Muscle of arm (tissue), 12 donors: ENCODE results near the gene THSD7A. TPM values are rescaled to one million over a fixed set of nuclear protein-coding genes. Genes with fewer than 3 reads are reported as not detected.

Source experiments
- DNase-seq: peaks from one replicate; pipeline ENCODE4 v3.0.0-alpha.2; 2013
- polyA plus RNA-seq, 12 donors: library from polyadenylated mRNA; unstranded; fragments of 120-200 nt; gene quantifications; one replicate each; pipeline ENCODE4 v1.2.1, GENCODE V29; 2013; ENCODE audit not compliant: insufficient read length in 12 of 12

The THSD7A gene
- polyA plus RNA-seq, 12 donors = 2.8 to 6.0 (median 4.6) TPM; not detected in 1

DNA sequence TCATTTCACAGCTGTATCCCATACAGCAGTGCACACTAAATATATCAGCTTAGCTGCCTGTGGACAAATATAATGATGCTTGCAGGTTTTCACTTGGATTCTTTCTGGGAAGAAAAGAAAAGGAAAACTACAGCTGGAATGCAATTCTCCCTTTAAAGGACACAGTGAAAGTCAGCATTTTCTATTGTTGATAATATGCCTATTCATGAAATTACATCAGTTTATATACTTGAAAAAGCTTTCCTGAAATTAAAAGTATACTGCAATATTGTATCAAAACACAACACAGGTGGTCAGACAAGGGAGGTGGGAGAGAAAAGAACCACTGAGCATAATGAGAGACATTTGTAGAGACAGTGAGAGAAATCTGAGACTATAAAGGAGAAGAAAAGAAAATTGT lies 20.3 kb downstream of the THSD7A start:
- DNase-seq = no peak

DNA sequence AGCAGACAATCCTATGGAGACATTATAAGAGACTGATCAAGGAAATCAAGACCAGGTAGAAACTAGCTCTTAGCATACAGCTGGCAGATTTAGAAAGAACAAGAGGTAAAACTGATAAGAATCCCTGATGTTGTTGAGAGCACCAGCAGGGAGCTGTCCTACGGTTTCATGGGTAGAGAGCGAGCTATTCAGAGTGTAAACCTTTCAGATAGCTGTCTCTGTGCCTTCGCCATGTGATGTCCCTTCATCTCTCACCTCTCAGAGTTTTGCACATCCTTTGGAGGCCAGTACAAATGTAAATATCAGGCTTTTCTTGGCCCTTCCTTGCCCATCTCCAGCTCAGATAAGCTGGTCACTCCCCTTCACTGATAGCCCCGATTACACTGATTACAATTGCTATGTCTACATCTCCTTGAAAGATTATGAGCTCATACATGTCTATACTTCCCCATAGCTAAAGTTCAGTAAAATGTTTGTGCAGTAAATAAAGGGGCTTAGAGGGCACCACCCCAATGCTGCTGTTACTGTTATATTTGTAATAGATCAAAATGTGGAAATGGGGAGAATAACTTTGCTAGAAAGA lies 21.9 kb downstream of the THSD7A start:
- no peak for DNase-seq

DNA sequence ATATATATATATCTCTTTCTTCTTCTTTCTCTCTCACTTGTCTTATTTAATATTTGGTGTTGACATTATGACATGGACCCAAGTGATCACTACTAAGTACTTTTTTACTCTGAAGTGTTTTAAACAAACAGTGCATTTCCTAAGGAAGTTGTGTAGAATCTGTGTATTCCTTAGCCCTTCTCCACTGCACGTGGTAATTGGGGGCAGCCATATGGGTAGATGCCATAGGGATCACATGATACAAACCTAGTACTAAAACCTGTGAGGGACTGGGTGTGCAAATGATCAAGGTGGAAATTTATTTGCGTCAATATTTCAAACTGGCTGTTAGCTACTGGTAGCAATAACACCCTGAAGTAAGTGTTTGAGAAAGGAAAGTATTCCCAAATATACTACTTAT lies 25.0 kb downstream of the THSD7A start:
- DNase-seq = no peak

DNA sequence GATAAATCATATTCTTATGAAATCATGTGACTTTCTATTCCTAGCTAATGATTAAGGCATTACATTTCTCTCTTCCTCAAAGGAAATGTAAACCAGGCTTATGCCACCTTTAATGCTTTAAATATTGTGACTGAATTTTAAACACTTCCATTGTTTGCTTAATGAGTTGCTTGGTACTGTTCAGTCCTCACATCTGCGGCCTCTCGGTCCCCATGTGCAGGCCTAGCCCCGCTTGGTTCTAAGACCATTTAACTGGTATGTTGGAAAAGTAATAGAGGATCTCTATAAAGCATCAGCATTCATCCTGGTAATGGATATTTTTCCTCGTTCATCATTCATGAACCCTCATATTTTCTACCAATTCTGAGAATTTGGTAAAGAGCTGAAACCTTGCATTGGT lies 27.4 kb downstream of the THSD7A start:
- no peak for DNase-seq

DNA sequence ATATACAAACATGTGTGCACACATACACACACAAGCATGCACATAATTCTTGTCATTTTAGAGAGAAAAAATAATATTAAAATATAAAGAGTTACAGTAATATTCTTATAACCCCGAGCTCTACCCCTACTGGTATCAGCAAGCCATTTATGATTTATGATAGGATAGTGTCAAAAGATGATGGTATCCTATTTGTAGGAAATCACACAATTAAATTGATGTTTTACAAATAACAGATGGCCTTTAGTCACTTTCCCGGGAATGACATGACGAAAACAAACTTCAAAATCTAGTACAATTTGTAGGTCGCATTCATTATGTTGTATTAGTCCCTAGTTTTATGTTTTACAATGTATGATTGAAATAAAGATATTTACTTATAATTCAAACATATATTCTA lies 36.8 kb downstream of the THSD7A start:
- DNase-seq = no peak

DNA sequence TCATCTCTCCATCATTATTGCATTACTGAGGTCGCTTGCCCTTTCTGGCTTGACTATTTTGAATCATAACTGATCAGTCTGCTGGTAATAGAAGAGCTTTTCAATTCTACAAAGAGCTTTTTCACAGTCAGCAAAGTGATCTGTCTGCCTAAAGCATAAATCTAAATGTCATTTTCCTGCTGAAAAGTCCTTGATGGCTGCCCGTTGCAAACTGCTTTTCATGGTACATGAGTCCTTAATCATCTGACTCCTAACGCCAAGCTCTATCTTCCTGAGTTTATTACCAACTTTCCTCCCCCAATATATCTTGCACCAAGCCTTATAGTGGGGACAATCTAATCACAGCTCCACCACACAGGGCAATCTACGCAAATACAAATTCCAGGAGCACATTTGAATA lies 39.8 kb downstream of the THSD7A start:
- no peak for DNase-seq

DNA sequence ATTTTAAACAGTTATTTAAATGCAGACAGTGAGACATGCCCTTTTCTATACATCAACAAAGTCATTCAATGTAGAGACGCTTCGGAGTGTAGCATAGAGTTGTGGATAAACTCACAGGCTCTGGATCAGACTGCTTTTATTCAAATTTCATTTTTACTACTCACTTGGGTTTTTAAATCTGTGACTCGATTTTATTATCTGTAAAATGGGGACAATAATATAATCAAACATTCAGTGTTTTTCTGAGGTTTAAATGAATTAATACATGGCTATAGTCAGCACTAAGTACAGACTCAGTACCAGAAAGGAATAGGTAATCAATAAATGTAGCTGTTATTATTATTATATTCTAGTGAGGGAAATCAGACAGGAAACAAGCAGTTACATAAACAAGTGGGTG lies 43.4 kb downstream of the THSD7A start:
- DNase-seq = no peak

DNA sequence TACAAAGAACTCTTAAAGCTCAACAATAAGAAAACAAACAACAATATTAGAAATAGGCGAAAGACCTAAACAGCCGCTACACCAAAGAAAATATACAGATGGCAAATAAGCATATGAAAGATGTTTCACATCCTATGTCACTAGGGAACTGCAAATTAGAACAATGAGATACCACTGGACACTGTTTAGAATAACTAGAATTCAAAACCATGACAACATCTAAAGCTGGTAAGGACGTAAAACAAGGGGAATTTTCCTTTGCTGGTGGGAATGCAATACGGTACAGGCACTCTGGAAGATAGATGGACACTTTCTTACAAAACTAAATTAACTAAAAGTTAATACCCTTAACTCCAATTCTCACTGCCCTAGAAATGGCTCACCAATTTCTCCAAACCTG lies 44.5 kb downstream of the THSD7A start:
- no peak for DNase-seq

DNA sequence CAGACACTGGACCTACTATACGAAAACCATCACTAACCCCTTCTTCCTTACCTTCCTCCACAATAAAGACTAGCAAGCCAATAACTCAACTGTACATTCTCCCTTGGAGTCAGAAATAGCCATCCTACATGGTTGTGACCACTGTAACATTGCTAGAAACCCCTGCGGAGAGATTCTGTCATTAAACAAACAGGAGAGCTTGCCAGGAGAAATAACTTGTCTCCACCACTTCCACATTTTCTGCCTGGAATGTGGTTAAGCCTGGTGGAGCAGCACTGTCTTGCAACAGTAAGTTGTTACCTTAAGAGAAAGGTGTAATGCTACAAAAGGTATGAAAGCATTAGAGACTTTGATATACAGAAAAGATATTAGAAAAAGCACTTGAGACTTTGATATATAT lies 45.8 kb downstream of the THSD7A start:
- no peak for DNase-seq

DNA sequence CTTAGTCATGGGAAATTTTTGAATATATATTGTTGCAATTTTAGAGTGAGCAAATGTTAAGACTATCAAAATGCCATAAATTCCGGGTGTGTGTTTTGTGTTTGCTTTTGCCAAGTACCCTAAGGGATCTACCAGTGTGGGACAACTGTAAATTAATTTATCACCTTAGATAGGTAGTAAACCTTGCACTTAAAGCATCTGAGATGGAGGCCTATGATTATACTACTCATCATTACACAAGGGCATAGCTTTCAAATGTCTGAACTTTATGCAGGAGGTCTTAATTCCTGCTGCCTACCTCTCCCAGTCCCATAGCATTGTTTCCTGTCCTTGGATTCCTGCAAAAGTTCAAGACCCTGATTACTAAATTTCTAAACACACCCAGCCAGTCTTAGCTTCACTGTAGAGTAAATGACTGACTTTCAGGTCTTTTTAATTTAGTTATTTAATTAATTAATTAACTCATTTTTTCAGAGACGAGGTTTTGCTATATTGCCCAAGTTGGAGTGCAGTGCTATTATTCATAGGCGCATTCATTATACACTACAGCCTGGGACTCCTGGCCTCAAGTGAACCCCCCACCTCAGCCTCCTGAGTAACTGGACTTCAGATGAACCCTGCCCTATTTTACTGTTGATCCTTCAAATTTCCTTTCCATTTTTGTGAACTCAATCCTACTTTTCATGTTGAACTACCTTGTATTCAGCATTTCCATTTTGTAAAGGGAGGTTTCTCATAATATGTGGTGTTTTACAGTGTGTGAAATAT lies 47.0 kb downstream of the THSD7A start:
- no peak for DNase-seq

DNA sequence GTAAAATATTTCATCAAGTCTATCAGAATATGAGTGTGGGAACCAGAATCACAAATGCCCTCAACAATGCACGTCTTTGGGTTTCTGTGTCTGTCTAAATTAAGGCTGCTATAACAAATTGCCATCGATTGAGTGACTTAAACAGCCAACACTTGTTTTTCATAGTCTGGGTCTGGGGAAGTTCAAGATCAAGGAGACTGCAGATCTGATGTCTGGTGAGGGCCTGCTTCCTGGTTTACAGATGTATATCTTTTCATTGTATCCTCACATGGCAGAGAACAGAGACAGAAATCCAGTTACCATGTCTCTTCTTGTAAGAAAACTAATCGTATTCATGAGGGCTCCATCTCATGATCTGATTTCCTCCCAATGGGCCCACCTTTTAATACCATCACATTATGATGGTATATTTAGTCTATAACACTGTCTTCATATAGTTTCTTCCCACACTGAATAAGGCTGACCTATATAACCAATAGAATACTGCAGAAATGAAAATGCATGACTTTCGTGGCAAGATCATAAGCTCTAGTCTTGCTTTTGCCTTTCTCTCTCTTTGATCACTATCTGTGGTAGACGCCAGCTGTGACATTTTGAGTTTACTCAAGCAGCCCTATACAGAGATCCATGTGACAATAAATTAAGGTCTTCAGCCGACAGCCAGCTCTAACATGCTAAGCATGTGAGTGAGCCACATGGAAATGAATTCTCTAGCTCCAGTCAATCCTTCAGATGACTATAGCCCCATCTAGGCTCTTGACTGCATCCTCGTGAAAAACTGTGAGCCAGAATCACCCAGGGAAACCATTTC lies 51.9 kb downstream of the THSD7A start:
- DNase-seq = no peak

DNA sequence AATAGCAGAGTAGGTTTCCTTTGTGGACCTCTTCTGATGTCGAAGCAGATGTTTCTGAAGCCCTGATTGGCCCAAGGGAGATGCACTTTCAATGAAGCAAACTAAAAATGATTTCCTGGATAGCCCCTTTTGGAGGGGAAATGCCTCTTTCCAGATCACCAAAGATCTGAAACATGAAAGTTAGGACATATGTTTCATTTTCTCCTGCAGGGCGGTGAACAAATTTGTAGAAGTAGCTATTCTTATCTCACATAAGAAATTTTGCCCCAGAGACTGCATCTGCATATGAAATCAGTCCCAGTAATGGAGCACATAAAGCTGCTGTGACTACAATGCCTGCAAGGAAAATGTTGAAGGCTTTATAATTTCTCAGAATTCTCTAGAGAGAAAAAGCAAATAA lies 56.0 kb downstream of the THSD7A start:
- no peak for DNase-seq

DNA sequence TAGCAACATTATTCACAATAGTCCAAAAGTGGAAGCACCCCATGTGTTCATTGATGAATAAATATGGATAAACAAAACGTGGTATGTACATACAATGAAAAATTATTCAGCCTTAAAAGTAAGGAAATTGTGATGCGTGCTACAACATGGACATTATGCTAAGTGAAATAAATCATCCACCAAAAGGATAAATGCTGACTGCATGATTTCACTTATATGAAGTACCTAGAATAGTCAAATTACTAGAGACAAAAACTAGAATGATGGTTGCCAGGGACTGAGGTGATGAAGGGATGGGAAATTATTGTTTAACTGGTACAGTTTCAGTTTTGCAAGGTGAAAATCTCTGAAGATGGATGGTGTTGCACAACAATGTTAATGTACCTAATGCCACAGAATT lies 56.6 kb downstream of the THSD7A start:
- no peak for DNase-seq

DNA sequence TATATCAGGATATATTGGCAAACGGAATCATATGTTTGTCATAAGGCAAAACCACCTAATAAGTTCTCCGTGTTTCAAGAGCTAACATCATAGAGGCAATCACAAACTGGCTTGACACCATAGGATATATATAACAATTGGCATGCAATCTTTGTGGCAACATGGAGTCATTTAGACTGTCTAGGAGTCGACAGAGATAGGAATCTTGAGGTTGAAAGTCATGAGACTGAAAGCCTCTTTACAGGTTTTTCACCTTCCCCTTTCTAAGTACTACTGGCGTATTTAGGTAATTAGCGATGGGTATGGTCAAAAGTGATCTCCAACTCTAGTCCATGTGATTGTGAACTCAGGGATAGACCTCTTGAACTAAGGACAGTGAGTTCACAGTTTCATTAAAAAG lies 63.7 kb downstream of the THSD7A start:
- DNase-seq = no peak

DNA sequence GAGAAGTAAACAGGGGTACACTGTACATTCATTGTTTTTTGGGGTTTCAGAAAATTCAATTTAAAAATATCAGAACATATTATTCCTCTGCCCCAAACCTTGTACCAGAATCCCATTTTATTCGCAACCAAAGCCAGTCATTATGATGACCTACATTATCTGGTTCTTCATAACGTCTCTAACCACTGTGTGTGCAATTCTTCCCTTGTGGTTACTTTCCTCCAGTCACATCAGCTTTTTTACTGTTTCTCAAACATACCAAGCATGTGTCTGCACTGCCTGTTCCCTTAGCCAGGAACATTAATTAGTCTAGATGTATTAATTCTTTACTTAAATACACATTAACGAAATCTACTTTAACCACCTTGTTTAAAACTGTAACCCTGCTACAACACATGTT lies 64.8 kb downstream of the THSD7A start:
- no peak for DNase-seq

DNA sequence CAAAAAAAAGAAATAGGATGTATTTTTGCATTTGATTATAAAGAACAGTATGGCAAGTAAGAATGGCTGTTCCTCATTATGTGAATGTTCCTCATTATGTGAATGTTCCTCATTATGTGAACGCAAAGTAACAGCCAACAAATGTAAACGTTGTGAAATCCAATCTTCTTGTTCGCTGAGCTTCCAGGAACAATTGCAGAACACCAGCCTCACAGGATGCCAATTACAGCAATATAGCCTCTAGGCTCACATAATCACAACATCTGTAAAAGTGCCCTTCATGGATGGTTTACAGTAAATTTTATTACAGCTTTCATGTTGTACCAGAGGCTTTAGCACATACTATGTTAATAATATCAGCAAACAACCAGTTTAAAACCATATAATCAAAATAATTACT lies 71.6 kb downstream of the THSD7A start:
- no peak for DNase-seq

DNA sequence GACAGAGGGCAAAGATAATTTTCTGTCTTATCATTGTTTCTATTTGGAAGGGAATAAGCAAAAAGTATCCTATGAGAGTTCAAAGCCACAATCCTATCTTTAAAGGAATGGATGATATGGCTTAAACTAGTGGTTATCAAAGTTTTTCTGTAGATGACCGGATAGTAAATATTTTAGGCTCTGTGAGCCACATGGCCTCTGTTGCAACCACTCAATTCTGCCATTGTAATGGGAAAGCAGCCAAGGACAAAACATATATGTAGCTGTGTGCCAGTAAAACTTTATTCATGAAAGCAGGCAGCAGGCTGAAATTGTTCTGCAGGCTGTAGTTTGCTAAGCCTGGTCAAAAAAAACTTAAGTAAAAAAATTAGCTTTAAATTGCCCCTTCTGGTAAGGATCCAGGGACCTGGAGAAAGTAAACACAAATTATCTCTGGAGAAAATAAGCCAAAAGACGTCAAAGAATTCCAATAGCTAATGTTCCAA lies 73.3 kb downstream of the THSD7A start:
- DNase-seq = no peak

DNA sequence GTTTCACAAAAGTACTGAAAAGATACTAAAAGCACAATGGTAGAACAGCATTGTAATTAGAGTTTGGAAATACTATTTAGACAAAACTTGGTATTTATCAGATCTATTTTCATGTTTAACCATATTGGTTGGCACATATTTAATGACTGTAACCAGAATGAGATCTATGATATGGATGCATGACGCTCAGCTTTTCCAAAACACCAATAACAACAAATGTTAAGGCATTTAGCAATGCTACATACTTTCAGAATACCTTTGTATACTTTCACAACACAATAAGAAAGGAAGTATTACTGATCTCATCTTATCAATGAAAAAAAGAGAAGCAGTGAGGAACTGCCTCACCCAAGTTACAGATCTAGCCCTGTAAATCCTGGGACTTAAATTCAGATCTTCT lies 74.8 kb downstream of the THSD7A start:
- DNase-seq = no peak

DNA sequence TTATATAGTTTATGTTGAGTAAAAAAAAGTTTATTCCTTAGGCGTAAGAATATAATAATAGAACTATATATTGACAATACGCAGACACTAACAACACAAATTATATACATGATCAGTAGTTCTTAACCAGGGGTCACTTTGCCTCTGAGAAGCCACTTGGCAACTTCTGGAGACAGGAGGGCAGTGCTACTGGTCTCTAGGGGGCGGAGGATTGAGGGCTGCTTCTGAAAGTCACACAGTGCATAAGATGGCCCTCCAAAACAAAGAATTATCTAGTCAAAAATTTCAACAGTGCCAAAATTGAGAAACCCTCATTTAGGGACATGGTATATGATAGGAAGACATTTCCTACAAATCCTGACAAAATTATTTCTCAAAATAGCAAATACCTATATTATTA lies 77.1 kb downstream of the THSD7A start:
- DNase-seq = no peak

DNA sequence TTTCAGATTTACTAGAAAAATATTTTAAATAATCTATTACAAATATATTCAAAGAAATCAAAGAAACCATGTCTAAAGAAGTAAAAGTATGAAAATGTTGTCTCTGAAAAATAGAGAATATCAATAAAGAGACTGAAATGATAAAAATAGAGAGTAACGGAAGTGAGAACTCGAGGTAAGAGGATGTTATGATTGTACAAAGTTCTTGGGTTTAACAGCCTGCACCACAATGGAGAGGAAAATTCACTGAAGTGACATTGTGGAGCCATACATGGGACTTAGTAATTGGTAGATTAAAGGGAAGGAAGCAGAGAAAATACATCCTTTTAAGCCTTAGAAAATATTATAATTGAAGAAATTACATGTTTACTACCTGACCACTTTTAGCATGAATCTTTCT lies 77.9 kb downstream of the THSD7A start:
- DNase-seq = no peak

DNA sequence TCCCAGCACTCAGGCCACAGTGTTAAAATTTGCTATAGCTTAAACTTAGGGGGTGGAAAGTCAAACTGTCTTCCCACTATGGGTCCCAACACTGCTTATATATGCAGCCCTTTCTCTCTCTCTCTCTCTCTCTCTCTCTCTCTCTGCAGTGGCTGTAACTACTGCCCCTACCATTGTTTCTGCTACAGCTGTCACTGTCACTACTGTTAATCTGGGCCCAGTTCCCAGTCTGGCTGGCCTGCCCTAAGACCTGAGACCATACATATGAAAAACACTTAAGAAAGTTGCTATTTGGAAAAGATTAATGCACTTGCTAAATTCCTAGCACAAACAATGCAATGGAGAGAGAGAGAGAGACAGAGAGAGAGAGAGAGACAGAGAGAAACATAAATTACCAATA lies 78.6 kb downstream of the THSD7A start:
- peak; percentile 38 for DNase-seq

DNA sequence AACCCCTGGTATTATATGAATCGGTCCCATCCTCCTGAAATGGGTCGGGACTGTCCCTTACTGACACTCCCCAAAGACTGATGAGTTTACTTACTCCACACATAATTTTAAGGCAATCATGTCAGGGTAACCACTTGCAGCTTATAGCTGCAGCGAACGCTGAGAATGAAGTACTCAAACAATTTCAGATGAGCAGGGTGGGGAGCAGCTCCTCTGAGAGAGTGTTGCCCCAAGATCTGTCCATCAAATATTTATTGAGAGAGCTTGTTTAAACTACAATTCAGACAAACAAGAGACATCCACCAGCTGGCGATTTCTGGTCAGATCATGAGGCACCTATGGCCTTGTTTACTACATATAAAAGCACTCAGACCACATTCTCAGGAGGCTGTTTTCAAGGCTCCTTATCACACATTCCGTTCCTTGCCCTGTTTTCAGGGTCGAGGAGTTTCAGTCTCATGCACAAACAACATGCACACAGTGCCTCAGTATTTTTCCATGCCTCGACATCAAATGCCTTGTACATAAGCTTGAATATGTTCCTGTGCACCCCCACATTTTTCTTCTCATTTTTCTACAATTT lies 80.1 kb downstream of the THSD7A start:
- DNase-seq = no peak

DNA sequence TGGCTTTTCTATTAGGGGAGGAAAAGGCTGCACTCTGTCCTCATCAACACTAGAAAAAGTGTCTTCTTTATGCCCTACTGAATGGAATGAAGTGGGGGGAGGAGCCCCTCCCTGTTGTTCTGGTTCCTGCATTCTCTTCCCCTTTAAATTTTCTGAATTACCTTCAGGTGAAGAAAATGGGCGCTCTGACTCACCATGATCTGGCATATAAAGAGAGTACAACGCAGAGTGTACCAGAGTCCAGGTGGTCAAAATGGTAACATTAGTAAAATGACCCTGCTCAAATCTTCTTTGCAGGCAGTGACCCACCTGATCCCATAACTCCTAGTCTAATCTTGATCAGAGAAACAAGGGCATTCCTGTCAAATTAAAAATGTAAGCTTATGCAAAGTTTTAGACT lies 80.7 kb downstream of the THSD7A start:
- DNase-seq = no peak
